Tongue (tissue), 2 donors: ENCODE measurements around the gene PCDHB1. TPM values are rescaled to one million over a fixed set of nuclear protein-coding genes. Genes with fewer than 3 reads are reported as not detected.
A peak's percentile ranks its signal among the peaks of the same experiment; 100 is the strongest.

Experiments
- DNase-seq: peaks from one replicate; pipeline ENCODE4 v3.0.0-alpha.2; 2015
- total RNA-seq: library from RNA; depleted of rRNA; stranded (reverse); fragments of >200 nt; gene quantifications from one replicate; pipeline ENCODE4 v1.2.3, GENCODE V29; 2014

The PCDHB1 gene, protein sequence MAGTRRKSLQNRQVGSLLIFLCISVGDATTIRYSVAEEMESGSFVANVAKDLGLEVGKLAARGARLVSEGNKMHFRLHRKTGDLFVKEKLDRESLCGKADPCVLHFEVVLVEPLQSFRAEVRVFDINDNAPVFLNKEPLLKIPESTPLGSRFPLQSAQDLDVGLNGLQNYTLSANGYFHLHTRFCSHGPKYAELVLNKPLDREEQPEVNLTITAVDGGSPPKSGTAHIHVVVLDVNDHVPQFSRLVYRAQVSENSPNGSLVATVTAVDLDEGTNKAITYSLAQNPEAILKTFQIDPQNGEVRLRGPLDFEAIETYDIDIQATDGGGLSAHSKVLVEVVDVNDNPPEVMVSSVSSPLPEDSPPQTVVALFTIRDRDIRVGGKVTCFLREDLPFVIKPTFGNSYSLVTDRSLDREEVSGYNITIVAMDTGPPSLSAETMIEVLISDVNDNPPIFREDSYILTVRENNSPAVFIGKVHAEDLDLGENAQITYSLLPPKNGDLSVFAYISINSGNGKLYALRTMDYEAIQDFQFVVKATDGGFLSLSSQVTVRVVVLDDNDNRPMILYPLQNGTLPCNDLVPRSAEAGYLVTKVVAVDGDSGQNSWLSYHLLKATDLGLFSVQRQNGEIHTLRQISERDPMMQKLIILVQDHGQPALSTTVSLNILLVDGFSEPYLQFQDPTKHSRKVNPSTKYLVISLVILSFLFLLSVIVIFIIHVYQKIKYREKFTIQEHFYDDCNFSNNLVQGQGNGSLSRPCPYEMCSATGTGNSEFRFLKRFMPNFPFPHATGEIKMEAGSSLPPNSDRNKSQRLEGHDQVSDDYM
- not detected for total RNA-seq

GRCh38 chr5:141050622-141051520, at the start of gene PCDHB1:
PCDHB1 (plus strand) TSS chr5:141051374; CDS start chr5:141051471, 97 bp downstream.
- peak; percentile 10 for DNase-seq

GRCh38 chr5:141001446-141001843, 49.7 kb upstream of the PCDHB1 start:
- DNase-seq, result peak; percentile 23

DNA sequence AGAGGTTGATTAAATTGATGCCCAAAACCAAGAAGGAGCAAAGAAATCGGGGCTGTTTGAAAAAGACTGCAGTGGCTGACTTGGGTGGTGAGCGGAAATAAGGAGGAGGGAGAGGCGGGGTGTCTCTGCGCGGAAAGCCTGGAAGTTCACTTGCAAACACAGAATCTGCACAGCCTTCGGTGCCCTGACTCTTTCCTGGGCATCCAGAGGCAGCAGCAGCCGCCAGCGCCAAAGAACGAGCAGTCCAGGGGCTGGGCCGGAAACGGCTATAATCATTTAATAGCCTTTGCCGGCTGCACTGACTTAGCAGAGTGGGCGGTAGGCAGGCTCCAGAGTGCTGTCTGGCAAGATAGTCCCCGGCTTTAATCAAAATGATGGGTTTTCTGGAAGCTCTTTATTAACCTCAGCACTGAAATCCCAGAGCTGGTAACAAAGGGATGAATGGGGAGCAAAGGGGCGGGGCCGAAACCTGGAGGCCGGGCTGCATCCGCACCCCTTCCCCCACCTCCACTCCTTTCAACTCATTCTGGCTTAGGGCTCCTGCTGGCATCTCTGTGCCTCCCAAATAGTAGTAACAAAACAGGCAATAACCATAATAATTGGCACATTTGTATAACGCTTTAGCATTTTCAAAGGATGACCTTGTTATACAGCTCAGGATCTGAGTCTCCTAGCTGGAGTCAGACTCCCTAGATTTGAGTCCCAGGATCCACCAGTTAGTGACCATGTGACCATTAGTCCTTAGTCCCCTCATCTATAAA, 49.1 kb upstream of the PCDHB1 start:
- peak; percentile 43 for DNase-seq

DNA sequence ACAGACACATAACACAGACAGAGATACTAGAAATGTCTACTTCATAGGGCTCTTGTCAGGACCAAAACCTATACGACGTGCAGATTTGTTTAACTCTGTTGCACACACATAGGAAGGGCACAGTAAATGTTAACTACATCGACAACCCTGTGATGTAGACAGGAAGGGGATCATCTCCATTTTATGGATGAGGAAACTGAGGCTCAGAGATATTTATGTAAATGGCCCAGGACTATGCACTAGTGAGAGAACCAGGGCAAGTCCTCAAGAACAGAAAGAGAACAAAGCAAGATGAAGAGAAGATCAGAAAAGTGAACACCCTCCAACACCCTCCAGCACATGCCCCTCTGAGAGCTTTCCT, 48.6 kb upstream of the PCDHB1 start:
- no peak for DNase-seq

DNA sequence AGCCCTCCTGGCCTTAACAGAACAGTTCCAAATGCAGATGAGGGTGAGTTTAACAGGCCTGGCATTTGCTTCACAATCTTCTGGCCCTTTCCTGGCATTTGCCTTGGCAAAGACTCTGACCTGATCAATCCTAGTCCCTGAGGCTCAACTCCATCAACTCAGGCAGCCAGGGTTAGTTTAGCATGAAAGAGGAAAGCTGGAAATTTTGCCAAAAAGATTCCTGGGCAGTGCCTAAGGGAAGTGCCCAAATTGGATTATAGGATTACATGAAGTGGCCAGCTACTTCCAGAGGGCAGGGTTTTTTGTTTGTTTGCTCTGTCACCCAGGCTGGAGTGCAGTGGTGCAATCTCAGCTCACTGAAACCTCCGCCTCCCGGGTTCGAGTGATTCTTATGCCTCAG, 48.1 kb upstream of the PCDHB1 start:
- DNase-seq, result no peak

GRCh38 chr5:141003791-141004611, 47.2 kb upstream of the PCDHB1 start:
- DNase-seq, result no peak

DNA sequence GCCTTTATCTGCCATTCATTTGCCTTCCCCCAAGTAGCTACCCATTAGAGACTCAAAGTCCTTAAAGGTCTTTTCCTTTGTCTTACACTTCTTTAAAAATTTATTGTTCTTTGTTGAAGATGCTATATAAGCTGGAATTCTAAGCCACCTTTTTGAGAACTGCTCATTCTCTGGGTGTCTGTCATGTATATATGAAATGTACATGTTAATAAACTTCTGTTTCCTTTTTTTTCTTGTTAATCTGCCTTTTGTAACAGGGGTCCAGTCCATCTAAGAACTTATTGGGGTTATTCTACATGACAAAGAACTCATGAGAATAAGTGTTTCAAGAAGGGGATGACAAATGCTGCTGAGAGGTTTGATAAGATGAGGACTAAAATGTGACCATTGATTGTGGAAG, 43.4 kb upstream of the PCDHB1 start:
- no peak for DNase-seq

DNA sequence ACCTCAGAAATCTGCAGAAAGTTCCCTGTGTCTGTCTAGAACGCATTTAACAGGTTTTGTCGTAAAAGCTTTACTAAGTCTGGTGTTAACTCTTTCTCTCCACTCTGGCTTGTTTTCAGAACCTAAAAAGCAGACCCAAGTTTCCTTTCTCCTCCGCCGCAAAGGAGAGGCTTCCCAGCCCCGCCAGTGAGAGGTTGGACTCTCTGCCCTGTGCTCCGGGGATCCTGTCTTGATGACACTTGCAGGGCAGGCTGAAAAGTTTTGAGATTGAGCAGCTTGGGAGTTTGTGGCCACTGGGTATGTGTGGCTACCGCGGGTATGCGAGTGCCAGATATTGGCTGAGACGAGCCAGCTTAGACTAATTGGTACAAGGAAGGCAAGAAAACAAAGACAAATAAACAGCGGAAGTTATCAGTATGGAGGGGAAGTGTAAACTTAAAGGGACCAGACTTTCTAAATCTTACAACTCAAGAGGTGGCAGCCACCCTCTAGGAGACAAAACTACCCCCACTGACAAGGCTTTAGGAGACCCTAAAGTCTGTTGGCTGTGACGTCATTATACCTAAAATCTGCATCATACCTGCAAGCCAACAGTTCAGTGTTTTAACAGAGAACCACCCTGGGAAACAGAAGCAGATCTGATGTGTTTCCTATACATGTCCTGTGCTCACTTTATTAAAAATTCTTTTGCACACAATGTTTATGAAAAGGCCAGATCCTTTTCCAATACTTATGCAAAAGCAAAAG, 41.0 kb upstream of the PCDHB1 start:
- DNase-seq, result no peak

DNA sequence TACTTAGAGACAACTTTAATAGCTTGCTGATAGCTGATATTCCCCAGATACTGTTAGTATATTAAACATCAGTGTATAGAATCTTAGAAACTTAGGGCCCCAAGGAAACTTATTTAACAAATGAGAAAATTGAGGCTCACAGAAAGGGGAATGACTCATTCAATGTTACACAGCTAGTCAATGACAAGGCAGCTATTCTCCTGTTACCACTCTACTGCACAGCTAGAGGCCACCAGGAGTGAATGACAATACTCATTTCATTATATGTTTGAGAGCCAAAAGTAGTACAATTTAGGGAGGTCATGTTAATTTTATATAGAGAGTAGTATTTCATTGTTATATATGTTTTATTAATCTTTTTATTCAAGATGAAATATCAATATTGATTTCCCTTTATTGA, 33.2 kb upstream of the PCDHB1 start:
- DNase-seq, result no peak

DNA sequence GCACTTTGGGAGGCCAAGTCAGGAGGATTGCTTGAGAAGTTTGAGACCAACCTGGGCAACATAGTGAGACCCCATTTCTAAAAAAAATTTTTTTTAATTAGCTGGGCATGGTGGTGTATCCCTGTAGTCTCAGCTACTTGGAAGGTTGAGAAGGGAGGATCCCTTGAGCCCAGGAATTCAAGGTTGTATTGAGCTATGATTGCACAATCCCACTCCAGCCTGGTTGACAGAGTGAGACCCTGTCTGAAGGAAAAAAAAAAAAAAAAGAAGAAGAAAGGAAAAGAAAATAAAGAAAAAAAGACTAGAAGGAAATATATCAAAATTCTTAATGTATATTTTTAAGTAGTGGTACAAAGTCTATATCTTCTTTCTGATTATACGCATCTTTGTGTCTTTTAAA, 28.8 kb upstream of the PCDHB1 start:
- DNase-seq, result no peak

DNA sequence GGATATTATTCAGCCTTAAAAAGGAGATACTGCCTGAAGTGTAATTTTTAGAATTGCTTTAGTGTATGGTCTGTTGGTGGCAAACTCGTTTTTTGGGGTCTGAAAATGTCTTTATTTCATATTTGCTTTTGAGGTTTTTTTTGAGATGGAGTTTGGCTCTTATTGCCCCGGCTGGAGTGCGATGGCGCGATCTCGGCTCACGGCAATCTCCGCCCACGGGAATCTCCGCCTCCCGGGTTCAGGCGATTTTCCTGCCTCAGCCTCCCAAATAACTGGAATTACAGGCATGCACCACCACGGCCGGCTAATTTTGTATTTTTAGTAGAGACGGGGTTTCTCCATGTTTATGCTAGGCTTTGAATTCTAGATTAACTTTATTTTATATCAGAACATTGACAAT, 20.2 kb upstream of the PCDHB1 start:
- no peak for DNase-seq

DNA sequence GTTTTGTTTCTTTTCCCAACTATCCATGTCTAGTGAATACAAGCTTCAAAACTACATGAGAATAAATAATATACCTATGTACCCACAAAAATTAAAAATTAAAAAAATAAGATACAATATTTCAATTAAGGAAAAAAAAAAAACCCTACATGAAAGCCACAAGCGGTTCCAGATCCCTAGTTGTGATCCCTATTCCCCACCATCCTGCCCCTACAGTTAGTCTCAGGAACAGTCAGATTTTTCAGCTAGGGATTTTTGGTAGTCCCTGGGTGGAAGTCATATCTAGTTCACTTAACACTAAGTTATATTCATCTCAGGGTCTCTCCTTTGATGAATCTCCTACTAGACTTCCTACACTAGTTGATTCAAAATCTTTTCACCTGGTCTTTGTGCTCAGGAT, 18.5 kb upstream of the PCDHB1 start:
- no peak for DNase-seq

DNA sequence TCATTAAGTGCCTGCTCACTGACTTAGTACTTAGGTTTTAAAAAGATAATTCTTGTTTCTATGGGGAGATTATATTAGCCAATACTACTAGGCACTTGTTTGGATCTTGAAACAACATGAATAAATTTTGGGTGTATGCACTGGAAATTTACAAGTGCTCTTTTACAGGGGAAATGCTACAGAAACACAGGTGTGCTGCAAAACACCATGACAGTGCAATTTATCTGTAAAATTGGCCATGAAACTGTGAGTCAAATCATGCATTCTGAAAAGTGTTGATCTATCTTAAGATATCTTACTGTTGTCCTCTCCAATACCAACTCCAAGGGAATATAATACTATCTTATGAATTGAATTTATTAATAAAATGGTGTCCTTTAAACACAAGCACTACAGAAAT, 12.1 kb upstream of the PCDHB1 start:
- DNase-seq, result no peak

DNA sequence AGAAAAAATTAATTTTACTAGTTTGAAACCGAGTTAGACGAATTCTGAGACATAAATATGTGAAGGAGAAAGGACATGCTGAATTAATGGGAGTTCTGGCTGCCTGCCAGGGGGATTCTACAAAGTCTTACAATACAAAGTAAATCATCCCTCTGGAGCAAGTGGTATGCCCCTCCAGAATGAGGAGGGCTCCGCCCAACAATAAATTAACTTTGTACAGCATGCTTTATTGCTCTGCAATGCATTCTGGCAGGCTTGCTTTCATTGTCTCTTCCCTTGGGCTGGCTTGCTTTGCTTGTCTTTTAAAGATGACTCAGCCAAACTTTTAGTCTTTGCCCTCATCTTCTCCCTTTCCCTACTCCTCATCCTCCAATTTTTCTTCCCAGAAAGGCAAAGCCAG, 11.7 kb upstream of the PCDHB1 start:
- peak; percentile 3 for DNase-seq

- peak; percentile 51 for DNase-seq
Measured at GRCh38 chr5:141040093-141040770, 10.9 kb upstream of the PCDHB1 start.

DNA sequence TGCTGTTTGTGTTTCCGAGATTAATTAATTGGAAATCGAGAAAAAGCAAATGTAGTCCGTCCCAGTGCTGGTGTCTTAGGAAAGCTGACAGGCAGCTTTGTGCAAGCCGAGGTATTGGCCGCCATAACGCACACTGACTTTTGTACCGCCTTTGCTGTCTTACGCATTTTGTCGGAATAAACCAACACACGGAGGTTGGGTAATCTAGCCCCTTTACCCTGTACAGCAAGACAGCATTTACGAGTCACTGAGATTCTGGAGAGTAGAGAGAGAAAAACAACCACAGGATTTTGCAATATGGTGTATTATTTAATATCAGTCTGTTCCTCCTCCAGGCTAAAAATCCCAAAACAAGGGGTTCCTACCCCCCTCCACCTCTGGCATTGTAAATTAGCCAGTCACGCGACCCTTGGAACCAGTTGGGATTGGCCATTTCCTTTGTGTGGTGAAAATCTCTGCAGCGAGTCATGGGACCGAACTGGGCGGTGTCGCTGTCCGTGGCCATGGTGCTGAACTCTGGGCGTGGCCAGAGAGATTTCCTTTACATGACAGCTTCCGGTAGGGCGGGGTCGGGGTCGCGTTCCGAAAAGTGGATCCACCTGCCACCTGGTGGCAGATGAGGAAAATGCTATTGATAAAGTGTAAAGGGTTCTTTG, 10.3 kb upstream of the PCDHB1 start:
- peak; percentile 95 for DNase-seq

GRCh38 chr5:141041427-141041785, 9.8 kb upstream of the PCDHB1 start:
- no peak for DNase-seq

GRCh38 chr5:141042555-141042954, 8.6 kb upstream of the PCDHB1 start:
- no peak for DNase-seq

- DNase-seq, result no peak
Measured at GRCh38 chr5:141051521-141051866, 320 bp downstream of the PCDHB1 start.
